GM18519 (cell line): ENCODE data around the gene C6orf52.
"Not testable (repeated sequence)": the region's sequence is repeated elsewhere in the genome, so short reads cannot be mapped to it uniquely, and the experiment has no call there.

ENCODE experiments used
- ATAC-seq: cut with Tn5 transposase; IDR thresholded peaks from one replicate; pipeline ENCODE4 v1.9.1; 2021; ENCODE audit warnings: mild to moderate bottlenecking, moderate library complexity; ENCODE audit not compliant: unreplicated experiment, low FRiP score

The C6orf52 gene

DNA sequence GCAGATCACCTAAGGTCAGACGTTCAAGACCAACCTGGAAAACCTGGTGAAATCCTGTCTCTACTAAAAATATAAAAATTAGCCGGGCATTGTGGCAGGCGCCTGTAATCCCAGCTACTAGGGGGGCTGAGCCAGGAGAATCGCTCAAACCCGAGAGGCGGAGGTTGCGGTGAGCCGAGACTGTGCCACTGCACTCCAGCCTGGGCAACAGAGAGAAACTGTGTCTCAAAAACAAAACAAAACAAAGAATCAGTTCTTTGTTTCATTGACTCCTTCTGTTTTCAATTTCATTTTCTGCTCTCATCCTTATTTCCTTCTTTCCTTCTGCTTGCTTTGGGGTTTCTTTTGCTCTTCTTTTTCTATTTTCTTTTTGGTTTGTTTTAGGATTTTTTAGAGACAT lies 19.5 kb upstream of the C6orf52 start:
- ATAC-seq, result no peak

- no peak for ATAC-seq
Measured at GRCh38 chr6:10696655-10697054, 2.2 kb upstream of the C6orf52 start.

DNA sequence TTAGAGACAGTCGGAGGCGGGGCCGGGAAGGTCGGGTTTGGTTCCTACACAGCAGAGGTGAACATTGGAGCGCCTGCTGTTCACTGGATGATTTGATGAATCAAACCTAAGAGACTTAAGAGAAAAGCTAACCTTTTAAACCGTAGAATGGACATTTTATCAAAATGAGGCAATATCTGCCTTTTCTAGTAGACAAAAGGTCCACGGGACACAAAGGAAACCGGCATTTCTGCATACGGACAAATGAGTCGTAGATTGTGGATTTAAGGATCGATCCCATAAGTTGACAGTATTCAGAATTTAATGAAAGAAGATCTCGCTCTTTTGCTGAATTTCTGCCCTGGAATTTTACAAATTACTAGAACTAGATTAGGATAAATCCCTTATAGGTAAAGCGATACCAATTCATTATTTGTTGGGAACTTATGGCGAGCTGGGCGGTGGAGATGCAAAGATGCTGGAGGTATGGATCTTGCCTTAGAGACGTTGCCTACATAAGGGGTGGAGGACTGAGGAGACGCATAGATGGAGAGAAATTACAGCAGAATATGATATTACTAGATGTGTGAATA lies 756 bp upstream of the C6orf52 start:
- ATAC-seq, result no peak

DNA sequence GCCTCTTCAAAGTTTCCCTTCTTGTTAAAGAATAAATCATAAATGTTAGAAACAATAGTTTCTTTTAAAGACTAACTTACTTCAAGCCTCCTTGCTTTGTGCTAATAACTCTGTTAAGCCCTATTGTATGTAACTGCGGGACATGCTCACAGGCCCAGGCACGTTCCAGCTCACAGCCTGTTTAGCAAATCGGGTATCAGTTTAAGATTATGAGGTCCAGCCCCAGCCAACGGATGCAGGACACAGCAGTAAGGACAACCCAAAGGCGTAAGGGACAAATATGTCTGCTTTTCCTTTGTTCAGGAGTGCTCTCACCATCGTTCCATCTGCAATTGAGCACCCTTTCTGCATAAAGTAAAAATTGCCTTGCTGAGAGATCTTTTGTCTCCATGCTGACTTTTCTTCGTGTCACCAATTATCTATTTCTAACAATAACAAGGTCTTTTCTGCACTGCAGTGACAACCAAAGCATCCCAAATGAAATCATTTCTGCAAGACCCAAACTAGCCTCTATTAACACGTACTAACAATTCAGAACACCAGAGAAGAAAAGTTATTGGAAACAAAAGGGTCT lies 1.4 kb downstream of the C6orf52 start:
- no peak for ATAC-seq

GRCh38 chr6:10690651-10691445 lies 3.6 kb downstream of the C6orf52 start:
- ATAC-seq, result no peak

DNA sequence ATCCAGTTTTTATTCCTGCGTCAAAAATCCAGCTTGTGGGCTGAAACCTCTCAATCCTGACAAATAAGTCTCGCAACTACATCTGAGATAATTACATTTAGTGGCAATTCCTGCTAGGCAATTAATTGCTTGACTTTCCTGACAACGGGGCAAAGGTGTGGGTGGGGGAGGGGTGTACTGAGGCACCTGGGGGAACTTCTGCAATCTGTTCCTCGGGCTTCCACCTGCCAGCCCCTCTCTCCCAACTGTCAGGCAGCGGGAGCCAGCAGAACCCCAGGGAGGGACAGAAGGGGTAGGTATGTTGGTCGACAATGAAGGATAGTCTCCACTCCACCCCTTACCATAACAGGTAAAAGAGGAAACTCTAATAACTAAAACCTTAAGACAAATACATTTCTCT lies 6.8 kb downstream of the C6orf52 start:
- ATAC-seq, result no peak

DNA sequence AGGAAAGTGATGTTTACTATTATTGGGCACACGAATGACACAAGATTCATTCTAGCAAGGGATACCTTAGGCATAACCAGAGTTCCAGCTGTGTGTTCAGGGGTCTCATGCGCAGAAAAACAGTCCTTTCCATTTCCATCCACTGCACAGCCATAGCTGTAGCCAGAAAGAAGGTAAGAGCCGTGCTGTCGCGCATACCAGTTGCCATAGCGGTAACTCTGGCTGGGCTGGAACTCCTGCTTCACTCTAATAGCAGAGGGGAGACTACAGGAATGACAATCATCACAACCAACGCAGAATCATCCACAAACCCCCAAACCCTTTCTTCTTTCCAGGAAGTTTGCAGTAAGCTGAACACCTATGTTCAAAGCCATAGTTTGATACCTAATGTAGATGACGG lies 7.5 kb downstream of the C6orf52 start:
- no peak for ATAC-seq

DNA sequence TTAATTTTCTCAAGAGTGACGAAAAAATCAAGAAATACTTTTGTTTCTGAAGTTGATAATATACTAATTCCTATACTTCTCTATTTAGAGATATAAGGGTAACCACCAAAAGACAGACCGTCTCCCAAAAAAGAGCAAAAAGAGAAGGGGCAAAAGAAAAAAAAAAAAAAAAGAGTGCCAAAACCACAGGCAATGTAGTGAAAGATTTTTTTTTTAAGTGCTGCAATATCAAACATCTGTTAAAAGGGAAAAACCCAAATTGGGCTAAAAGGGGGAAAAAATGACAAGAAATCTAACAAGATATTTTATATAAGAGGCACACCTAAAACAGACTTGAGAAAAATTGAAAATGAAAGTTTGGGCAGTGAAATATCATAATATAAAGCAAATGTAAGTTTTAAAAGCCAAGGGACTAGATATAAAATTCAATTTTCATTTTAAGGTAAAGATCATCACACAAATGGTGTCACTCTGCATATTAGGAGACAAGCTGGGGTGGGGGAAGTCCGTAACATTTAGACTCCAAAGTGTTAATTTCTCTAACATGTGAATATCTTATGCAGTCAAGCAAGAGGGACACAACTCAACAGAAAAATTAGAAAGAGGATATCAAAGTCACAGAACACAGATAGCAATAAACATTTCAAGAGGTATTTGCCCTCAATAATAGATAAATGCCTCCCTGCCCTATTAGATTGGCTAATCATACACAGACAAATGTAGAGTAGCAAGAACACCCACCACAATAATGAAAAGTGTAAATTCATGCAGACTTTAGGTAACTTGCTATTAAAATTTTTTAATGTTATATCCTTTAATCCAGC lies 9.1 kb downstream of the C6orf52 start:
- ATAC-seq, result no peak

GRCh38 chr6:10684618-10685017 lies 9.8 kb downstream of the C6orf52 start:
- no peak for ATAC-seq

- no peak for ATAC-seq
Measured at GRCh38 chr6:10682355-10682988, 11.9 kb downstream of the C6orf52 start.

DNA sequence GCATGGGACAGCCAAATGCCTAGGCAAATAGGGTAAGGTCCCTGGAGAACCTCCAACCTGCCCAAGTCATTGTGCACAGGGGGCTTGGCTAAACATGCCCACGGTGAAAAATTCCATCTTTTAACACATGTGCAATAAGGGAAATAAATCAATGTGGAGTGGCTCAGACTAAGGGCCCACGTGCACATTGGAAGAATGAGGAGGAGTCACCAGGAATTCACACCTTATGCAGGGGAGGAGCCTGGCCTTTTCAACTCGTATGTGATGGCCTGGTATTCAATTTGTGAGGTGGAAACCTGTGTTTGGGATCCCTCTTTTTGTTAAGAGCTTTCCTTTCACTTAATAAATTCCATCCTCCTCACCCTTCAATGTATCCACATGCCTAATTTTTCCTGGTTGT lies 12.6 kb downstream of the C6orf52 start:
- ATAC-seq, result no peak

GRCh38 chr6:10678456-10678855 lies 16.0 kb downstream of the C6orf52 start:
- ATAC-seq, result no peak

GRCh38 chr6:10676403-10676802 lies 18.0 kb downstream of the C6orf52 start:
- no peak for ATAC-seq

DNA sequence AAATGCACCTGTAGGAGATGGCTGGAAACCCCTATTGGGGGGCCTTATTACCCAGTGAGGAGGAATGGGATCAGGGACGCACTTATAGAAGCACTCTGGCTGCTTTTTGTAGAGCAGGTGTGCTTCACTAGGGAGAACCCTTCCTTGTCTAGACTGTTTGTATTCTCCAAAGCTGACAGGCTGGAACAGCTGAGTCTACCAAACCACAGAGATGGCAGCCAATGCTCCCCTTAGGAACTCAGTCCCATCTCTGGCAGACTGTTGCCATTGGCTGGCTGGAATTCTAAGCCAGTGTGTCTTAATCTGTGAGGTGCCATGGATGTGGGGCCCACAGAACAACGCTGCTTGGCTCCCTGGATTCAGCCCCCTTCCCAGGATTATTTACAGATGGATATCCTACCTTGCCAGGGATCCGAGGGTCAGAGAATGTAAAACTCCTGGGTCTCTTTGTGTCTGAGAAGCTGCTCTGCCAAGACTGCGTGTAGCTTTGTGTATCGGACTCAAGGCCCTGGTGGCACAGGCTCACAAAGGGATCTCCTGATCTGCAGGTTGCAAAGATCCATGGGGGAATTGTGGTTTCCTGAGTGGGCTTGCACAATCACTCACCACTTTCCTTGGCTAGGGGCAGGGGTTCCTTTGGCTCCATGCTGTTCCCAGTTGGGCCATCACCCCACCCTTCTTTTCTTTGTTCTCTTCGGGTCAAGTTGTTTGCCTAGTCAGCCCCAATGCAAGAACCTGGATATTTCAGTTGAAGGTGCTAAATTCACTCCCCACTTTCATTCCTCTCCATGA lies 26.1 kb downstream of the C6orf52 start:
- ATAC-seq, result no peak

DNA sequence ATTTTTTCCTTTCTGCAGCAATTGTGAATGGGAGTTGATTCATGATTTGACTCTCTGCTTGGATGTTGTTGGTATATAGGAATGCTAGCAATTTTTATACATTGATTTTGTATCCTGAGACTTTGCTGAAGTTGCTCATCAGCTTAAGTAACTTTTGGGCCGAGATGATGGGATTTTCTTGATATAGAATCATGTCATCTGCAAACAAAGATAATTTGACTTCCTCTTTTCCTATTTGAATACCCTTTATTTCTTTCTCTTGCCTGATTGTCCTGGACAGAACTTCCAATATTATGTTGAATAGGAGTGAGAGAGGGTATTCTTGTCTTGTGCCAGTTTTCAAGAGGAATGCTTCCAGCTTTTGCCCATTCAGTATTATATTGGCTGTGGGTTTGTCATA lies 28.8 kb downstream of the C6orf52 start:
- ATAC-seq, result not testable (repeated sequence)

GRCh38 chr6:10662742-10663141 lies 31.7 kb downstream of the C6orf52 start:
- ATAC-seq, result no peak

DNA sequence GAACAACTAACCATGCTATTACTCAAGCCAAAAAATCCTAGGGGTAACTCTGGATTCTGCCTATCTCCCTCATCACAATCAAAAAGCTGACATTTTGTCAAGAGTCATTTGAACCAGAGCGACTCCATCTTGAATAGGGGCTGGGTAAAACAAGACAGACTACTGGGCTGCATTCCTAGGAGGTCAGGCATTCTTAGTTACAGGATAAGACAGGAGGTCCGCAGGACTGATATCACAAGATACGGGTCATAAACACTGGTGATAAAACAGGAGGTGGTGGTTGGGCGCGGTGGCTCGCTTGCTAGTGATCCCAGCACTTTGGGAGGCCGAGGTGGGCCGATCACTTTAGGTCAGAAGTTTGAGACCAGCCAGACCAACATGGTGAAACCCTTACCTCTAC lies 32.2 kb downstream of the C6orf52 start:
- ATAC-seq, result no peak

DNA sequence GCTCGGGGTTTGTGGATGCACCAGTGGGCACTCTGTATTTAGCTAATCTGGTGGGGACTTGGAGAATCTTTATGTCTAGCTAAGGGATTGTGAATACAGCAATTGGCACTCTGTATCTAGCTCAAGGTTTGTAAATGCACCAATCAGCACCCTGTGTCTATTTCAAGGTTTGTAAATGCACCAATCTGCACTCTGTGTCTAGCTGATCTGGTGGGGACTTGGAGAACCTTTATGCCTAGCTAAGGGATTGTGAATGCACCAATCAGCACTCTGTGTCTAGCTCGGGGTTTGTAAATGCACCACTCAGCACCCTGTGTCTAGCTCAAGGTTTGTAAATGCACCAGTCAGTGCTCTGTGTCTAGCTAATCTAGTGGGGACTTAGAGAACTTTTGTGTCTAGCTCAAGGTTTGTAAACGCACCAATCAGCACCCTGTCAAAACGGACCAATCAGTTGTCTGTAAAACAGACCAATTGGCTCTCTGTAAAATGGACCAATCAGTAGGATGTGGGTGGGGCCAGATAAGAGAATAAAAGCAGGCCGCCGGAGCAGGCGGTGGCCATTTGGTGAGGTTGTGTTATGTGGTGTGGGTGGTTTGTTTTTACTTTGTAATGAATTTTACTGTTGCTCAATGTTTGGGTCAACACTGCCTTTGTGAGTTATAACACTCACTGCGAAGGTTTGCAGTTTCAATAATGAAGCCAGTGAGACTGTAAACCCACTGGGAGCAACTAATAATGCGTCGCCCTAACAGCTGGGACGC lies 33.8 kb downstream of the C6orf52 start:
- not testable (repeated sequence) for ATAC-seq

- ATAC-seq, result no peak
Measured at GRCh38 chr6:10659699-10660348, 34.6 kb downstream of the C6orf52 start.
